GM23338 (cell line): ENCODE results near the gene BNIP2. TPM values are rescaled to one million over a fixed set of nuclear protein-coding genes. Genes with fewer than 3 reads are reported as not detected.

ENCODE experiments used
- ATAC-seq: fragments of 200-7000 bp; cut with Tn5 transposase; 3 replicates; pipeline ENCODE4 v1.9.1; 2020
- DNase-seq: peaks from one replicate; pipeline ENCODE4 v3.0.0-alpha.2; 2015; ENCODE audit warnings: low spot score
- H2AFZ ChIP-seq: fragments of 200-600 bp; sonication (generic); 2 replicates; pipeline ENCODE4 v1.8.0; 2016; ENCODE audit warnings: antibody characterized with exemption, mild to moderate bottlenecking, moderate library complexity
- H3F3A ChIP-seq: fragments of 200-600 bp; sonication (generic); replicated peaks from 2 replicates; pipeline ENCODE4 v1.8.0; 2017; ENCODE audit warnings: antibody characterized with exemption, mixed run types, low read depth
- H3K27ac ChIP-seq: fragments of 200-600 bp; sonication (generic); 2 replicates; pipeline ENCODE4 v1.6.1; 2016; ENCODE audit warnings: low read depth
- H3K27me3 ChIP-seq: fragments of 200-600 bp; sonication (generic); 2 replicates; pipeline ENCODE4 v1.8.0; 2016; ENCODE audit warnings: mild to moderate bottlenecking, mixed run types, moderate library complexity; ENCODE audit not compliant: insufficient read depth
- H3K36me3 ChIP-seq: fragments of 200-600 bp; sonication (generic); 2 replicates; pipeline ENCODE4 v1.8.0; 2016; ENCODE audit warnings: mild to moderate bottlenecking; ENCODE audit not compliant: insufficient read depth
- H3K4me1 ChIP-seq: fragments of 200-600 bp; sonication (generic); 2 replicates; pipeline ENCODE4 v1.8.0; 2016; ENCODE audit warnings: mild to moderate bottlenecking, moderate library complexity; ENCODE audit not compliant: insufficient read depth
- H3K4me2 ChIP-seq: fragments of 200-600 bp; sonication (generic); 2 replicates; pipeline ENCODE4 v1.7.1; 2017; ENCODE audit warnings: mixed run types
- H3K4me3 ChIP-seq: fragments of 200-600 bp; sonication (generic); 2 replicates; pipeline ENCODE4 v1.6.1; 2016; ENCODE audit warnings: mixed run types
- H3K79me2 ChIP-seq: fragments of 200-600 bp; sonication (generic); replicated peaks from 2 replicates; pipeline ENCODE4 v1.8.0; 2017; ENCODE audit warnings: mild to moderate bottlenecking; ENCODE audit not compliant: insufficient read depth
- H3K9me2 ChIP-seq: fragments of 200-600 bp; sonication (generic); 2 replicates; pipeline ENCODE4 v1.8.0; 2017; ENCODE audit not compliant: insufficient read depth
- H4K20me1 ChIP-seq: fragments of 200-600 bp; sonication (generic); replicated peaks from 2 replicates; pipeline ENCODE4 v1.8.0; 2017; ENCODE audit warnings: mild to moderate bottlenecking; ENCODE audit not compliant: insufficient read depth
- H3K27ac Mint-ChIP-seq: 2 replicates; pipeline ENCODE4 v1.8.0; 2020; ENCODE audit warnings: inconsistent platforms, mild to moderate bottlenecking, moderate library complexity, mixed read lengths
- H3K27me3 Mint-ChIP-seq: 3 replicates; pipeline ENCODE4 v1.8.0; 2022; ENCODE audit warnings: low read depth, mild to moderate bottlenecking, moderate library complexity, mixed read lengths, inconsistent platforms; ENCODE audit not compliant: insufficient read depth, poor library complexity
- H3K36me3 Mint-ChIP-seq: 3 replicates; pipeline ENCODE4 v1.8.0; 2021; ENCODE audit warnings: low read depth, mild to moderate bottlenecking, inconsistent platforms, moderate library complexity, mixed read lengths
- H3K4me1 Mint-ChIP-seq: 3 replicates; pipeline ENCODE4 v1.8.0; 2020; ENCODE audit warnings: mild to moderate bottlenecking, inconsistent platforms, mixed read lengths
- H3K4me3 Mint-ChIP-seq: 3 replicates; pipeline ENCODE4 v1.8.0; 2021; ENCODE audit warnings: moderate library complexity, mild to moderate bottlenecking, inconsistent platforms, mixed read lengths
- H3K9me3 Mint-ChIP-seq: 3 replicates; pipeline ENCODE4 v1.8.0; 2020; ENCODE audit warnings: moderate library complexity, mild to moderate bottlenecking, inconsistent platforms, mixed read lengths
- NANOG ChIP-seq: IDR thresholded peaks from 2 replicates; pipeline ENCODE4 v1.6.1; 2016; ENCODE audit warnings: antibody characterized with exemption, borderline replicate concordance
- polyA plus RNA-seq: library from polyadenylated mRNA; unstranded; fragments of >200 nt; fragmentation: Nextera tagmentation; extraction: Ambion mirVana; gene quantifications from 2 replicates; pipeline ENCODE4 v1.2.1, GENCODE V29; 2016
- total RNA-seq: library from RNA; depleted of rRNA; stranded (reverse); fragments of >200 nt; shearing (Covaris generic); gene quantifications from 2 replicates; pipeline ENCODE4 v1.2.3, GENCODE V29; 2014
- TF ChIP-seq, protein P1 (sequence below): fragments of 250-450 bp; sonication (Bioruptor Pico); IDR thresholded peaks from 2 replicates; pipeline ENCODE4 v1.5.0; 2020; ENCODE audit warnings: mild to moderate bottlenecking, moderate library complexity
- TF ChIP-seq, protein P2 (sequence below), 2 experiments: fragments of 200-600 bp in 1 of 2; sonication (generic) in 1 of 2; conservative IDR thresholded peaks; 2 replicates each; pipeline versions ENCODE4 v1.5.1 to v1.6.1; 2016 to 2017; ENCODE audit warnings: antibody characterized with exemption in 2 of 2, low read depth in 2 of 2, mild to moderate bottlenecking in 2 of 2, moderate library complexity in 1 of 2

Gene BNIP2
- total and polyA plus RNA-seq, 2 experiments from 2014 or later, result 43.7 to 83.7 TPM

DNA sequence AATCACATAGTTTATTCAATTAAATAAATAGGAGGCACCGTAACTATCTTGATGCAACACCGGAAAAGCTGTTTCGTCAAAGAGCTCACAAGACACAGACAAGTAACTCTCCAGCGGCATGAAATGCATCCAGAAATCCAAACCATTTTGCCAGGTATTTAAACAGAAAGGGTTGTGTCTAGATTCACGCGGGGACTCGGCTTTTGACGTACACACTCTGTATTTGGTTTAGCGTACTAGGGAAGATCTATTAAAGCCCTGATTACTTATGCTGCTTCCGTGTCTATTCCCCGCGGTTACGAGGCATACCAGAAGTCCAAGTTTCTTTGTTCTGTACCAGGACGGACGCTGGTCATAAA lies 718 bp downstream of the BNIP2 start (continued):
- TF ChIP-seq, protein P1, sequence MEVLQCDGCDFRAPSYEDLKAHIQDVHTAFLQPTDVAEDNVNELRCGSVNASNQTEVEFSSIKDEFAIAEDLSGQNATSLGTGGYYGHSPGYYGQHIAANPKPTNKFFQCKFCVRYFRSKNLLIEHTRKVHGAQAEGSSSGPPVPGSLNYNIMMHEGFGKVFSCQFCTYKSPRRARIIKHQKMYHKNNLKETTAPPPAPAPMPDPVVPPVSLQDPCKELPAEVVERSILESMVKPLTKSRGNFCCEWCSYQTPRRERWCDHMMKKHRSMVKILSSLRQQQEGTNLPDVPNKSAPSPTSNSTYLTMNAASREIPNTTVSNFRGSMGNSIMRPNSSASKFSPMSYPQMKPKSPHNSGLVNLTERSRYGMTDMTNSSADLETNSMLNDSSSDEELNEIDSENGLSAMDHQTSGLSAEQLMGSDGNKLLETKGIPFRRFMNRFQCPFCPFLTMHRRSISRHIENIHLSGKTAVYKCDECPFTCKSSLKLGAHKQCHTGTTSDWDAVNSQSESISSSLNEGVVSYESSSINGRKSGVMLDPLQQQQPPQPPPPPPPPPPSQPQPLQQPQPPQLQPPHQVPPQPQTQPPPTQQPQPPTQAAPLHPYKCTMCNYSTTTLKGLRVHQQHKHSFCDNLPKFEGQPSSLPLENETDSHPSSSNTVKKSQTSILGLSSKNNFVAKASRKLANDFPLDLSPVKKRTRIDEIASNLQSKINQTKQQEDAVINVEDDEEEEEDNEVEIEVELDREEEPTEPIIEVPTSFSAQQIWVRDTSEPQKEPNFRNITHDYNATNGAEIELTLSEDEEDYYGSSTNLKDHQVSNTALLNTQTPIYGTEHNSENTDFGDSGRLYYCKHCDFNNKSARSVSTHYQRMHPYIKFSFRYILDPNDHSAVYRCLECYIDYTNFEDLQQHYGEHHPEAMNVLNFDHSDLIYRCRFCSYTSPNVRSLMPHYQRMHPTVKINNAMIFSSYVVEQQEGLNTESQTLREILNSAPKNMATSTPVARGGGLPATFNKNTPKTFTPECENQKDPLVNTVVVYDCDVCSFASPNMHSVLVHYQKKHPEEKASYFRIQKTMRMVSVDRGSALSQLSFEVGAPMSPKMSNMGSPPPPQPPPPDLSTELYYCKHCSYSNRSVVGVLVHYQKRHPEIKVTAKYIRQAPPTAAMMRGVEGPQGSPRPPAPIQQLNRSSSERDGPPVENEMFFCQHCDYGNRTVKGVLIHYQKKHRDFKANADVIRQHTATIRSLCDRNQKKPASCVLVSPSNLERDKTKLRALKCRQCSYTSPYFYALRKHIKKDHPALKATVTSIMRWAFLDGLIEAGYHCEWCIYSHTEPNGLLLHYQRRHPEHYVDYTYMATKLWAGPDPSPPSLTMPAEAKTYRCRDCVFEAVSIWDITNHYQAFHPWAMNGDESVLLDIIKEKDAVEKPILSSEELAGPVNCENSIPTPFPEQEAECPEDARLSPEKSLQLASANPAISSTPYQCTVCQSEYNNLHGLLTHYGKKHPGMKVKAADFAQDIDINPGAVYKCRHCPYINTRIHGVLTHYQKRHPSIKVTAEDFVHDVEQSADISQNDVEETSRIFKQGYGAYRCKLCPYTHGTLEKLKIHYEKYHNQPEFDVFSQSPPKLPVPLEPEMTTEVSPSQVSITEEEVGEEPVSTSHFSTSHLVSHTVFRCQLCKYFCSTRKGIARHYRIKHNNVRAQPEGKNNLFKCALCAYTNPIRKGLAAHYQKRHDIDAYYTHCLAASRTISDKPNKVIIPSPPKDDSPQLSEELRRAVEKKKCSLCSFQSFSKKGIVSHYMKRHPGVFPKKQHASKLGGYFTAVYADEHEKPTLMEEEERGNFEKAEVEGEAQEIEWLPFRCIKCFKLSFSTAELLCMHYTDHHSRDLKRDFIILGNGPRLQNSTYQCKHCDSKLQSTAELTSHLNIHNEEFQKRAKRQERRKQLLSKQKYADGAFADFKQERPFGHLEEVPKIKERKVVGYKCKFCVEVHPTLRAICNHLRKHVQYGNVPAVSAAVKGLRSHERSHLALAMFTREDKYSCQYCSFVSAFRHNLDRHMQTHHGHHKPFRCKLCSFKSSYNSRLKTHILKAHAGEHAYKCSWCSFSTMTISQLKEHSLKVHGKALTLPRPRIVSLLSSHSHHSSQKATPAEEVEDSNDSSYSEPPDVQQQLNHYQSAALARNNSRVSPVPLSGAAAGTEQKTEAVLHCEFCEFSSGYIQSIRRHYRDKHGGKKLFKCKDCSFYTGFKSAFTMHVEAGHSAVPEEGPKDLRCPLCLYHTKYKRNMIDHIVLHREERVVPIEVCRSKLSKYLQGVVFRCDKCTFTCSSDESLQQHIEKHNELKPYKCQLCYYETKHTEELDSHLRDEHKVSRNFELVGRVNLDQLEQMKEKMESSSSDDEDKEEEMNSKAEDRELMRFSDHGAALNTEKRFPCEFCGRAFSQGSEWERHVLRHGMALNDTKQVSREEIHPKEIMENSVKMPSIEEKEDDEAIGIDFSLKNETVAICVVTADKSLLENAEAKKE (CRISPR knock-in tag), result no peak
- TF ChIP-seq NANOG, result no peak

DNA sequence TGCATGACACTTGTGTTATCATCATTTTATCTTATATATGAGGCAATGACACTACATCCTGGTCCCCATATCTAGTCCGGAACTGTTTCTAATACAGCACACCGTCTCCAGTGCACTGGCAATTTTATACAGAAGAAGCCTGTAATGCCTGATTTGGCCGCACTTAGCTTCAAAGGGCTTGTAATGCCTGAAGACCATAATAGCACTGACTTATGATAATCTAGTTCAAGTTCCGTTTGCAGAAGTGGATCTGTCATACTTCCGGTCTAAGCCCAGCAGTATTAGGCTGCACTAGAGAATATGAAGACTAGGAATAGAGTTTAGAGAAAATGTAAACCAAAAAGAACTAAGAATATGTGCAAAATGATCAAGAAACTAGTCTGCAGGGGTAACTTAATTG lies 1.3 kb downstream of the BNIP2 start:
- H3K27me3 ChIP-seq, result peaks cover 12% of the 10 kb centered on the region
- no peaks in the 10 kb centered on the region for H3F3A ChIP-seq
- H3K9me3 Mint-ChIP-seq, result no peaks in the 10 kb centered on the region
- H3K27ac ChIP-seq, result no peak overlapping the region
- peak overlapping the region; percentile 98; the same call in 1 of the 2 replicates for H3K27ac Mint-ChIP-seq
- no peak overlapping the region for H2AFZ ChIP-seq
- H3K4me2 ChIP-seq, result peak overlapping the region; percentile 81
- peaks cover 61% of the 10 kb centered on the region for H3K79me2 ChIP-seq
- peaks cover 9% of the 10 kb centered on the region for H3K27me3 Mint-ChIP-seq
- peak overlapping the region; percentile 97 for H3K4me3 Mint-ChIP-seq
- TF ChIP-seq, protein P2, sequence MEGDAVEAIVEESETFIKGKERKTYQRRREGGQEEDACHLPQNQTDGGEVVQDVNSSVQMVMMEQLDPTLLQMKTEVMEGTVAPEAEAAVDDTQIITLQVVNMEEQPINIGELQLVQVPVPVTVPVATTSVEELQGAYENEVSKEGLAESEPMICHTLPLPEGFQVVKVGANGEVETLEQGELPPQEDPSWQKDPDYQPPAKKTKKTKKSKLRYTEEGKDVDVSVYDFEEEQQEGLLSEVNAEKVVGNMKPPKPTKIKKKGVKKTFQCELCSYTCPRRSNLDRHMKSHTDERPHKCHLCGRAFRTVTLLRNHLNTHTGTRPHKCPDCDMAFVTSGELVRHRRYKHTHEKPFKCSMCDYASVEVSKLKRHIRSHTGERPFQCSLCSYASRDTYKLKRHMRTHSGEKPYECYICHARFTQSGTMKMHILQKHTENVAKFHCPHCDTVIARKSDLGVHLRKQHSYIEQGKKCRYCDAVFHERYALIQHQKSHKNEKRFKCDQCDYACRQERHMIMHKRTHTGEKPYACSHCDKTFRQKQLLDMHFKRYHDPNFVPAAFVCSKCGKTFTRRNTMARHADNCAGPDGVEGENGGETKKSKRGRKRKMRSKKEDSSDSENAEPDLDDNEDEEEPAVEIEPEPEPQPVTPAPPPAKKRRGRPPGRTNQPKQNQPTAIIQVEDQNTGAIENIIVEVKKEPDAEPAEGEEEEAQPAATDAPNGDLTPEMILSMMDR (conservative IDR thresholded peaks at IDR 0.05; ENCODE audit: low read depth in 2 of 2), result no peak
- H3K4me3 ChIP-seq, result peak overlapping the region; percentile 66
- peaks cover 12% of the 10 kb centered on the region for H3K4me1 Mint-ChIP-seq
- H3K36me3 ChIP-seq, result no peaks in the 10 kb centered on the region
- H4K20me1 ChIP-seq, result peaks cover 15% of the 10 kb centered on the region
- H3K36me3 Mint-ChIP-seq, result peaks cover 6% of the 10 kb centered on the region
- no peaks in the 10 kb centered on the region for H3K9me2 ChIP-seq
- ATAC-seq (no peak), DNase-seq (no peak)
- H3K4me1 ChIP-seq, result no peaks in the 10 kb centered on the region; the same call in 1 of the 2 replicates
